HG02870 (cell line): ENCODE results near the gene RIC1.
"Not testable (repeated sequence)": the region's sequence is repeated elsewhere in the genome, so short reads cannot be mapped to it uniquely, and the experiment has no call there.

Source experiments
- ATAC-seq: cut with Tn5 transposase; IDR thresholded peaks from one replicate; pipeline ENCODE4 v1.9.1; 2021; ENCODE audit warnings: mild to moderate bottlenecking, moderate library complexity; ENCODE audit not compliant: unreplicated experiment

The RIC1 gene

DNA sequence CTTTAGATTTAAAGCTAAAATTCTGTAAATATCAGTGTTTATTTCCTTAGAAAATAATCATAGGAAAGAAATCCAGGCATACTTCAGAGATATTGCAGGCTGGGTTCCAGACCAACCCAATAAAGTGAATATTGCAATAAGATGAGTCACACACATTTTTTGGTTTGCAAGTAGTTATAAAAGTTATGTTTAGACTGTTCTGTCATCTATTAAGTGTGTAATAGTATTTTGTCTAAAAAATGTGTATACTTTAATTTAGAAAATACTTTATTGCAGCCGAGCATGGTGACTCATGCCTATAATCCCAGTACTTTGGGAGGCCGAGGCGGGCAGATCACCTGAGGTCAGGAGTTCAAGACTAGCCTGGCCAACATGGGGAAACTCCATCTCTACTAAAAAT lies 6.9 kb upstream of the RIC1 start:
- no peak for ATAC-seq

DNA sequence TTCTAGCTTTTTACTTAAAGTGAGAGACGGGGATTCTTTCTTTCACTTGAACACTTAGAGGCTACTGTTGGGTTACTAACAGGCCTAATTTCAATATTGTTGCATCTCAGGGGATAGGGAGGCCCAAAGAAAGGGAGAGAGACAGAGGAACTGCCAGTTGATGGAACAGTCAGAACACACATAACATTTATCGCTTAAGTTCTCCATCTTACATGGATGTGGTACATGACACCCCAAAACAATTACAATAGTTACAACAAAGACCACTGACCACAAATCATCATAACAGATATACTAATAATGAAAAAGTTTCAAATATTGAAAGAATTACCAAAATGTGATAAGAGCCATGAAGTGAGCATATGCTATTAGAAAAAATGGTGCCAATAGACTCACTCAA lies 4.3 kb upstream of the RIC1 start:
- ATAC-seq: no peak

DNA sequence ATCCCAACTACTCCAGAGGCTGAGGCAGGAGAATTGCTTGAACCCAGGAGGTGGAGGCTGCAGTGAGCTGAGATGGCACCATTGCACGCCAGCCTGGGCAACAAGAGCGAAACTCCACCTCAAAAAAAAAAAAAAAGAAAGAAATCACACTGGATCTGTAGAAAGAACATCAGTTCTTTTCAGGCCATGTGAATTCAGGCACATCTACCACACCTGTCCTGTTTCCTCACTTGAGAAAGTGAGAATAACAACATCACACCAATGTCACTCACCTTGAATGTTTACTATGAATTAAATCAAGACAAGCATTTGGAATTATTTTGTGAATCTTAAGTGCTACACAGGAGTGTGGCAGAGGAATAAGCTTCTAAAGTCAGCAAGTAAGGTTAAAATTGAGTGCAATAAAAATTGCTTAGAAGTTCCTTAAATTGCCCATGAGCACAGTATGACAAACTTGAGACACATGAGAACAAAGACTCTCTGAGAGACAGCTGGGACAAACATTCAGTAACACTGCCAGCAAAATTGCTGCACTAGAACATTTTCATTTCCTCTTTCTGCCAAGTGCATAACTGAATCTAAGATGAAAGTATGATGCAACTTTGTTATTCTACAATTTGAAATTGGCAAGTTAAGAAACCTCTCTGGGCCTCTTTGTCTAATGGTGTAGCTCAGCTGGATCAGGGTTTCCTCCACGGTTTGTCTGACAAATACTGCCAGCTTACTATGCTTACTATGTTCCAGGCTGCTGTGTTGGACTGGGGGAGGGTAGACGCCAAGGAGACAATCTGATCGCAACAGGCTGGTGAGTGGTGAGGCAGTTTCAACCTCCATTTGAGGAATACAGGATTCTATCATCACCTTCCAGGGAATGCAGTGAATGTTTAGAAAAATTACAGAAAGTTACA lies 1.9 kb upstream of the RIC1 start:
- ATAC-seq: peak; percentile 41

- ATAC-seq: not testable (repeated sequence)
These were observed 1.2 kb upstream of the RIC1 start for GRCh38 chr9:5627686-5628085.

- no peak for ATAC-seq
These were observed 751 bp upstream of the RIC1 start for GRCh38 chr9:5628183-5628529.

DNA sequence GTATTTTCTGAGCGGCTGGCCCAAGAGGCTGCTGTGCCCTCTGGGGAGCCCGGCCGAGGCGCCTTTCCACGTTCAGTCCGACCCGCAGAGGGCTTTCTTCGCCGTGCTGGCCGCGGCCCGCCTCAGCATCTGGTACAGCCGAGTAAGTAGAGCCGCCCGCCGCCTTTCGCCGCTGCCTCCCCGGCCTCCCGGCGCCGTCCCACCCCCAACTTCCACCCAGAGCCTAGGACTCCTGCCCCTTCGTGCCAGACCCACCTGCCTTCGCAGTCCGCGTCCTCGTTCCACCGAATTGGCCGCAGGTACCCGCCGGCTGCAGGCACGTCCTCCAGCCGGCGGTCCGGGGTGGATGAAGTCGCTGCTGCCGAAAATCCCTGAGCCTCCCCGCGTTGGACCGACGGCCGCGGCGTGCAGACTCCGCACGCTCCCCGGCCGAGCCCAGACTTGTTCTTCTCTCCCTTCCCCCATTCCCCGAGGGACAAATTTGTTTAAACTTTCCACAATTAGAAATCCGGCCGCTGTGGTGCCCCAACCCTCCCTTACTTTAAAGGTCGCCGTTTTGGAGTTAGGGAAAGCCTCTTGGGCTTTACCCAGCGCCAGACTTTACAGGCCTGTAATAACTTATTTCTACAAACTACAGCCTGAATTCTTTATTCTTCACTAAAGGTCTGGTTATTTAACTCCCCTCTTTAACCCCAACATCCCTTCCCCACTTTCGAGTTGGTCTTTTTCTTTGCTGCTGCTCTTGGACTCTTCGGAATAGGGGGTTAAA lies 589 bp downstream of the RIC1 start:
- ATAC-seq: peak; percentile 2

- no peak for ATAC-seq
These were observed 1.2 kb downstream of the RIC1 start for GRCh38 chr9:5630081-5630507.

DNA sequence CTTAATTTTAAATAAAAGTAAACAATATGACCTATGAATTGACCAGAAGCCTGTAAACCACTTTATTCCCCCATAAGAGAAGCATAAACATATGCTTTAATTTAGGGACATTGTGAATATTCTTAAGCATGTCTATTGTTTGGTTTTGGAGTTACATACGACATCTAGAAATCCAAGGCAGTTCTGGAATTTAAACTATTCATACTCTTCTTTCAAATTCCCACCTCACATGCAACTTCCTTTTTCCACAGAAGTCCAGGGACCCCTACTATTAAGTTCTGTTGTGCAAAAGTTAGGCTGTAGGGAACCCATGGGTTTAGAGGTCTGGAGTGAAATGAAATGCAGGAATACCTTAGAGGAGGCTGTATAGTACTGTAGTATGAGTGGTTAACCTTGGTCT lies 2.1 kb downstream of the RIC1 start:
- ATAC-seq: no peak

- ATAC-seq: no peak
These were observed 3.6 kb downstream of the RIC1 start for GRCh38 chr9:5632540-5632939.

DNA sequence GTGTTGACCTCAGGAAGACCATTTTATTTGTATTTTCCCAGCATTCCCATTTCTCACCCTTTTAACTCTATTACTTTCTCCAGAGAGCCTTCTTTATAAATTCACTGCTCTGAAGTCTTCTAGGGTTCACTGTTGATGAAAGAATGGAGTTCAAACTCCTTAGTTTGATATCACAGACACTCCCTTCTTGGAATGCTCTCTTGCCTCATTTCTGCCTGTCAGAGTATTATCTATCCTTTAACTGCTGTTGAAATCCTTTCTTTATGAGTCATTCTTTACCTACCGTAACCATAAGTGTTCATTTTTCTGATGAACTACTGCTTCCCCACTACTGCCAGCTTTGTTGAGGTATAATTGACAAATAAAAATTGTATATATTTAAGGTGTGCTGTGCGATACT lies 4.3 kb downstream of the RIC1 start:
- no peak for ATAC-seq

- ATAC-seq: no peak
These were observed 6.5 kb downstream of the RIC1 start for GRCh38 chr9:5635390-5635789.

GRCh38 chr9:5639816-5640215 lies 10.9 kb downstream of the RIC1 start:
- no peak for ATAC-seq

DNA sequence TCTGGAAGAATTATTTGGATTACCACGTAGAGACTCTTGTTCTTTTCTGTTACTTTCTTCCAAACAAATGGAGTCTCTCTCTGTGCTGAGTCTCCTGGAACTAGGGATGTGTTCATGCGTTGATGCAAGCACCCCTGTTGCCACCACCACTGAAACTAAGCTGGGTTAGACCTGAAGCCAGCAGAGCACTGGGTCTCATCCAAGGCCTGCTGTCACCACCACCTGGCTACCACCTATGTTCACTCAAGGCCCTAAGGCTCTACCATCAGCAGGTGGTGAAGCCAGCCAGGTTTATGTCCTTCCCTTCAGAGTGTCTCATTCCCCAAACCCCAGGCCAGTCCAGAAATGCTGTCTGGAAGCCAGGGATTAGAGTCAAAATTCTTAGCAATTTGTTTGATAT lies 13.3 kb downstream of the RIC1 start:
- ATAC-seq: no peak

- ATAC-seq: no peak
These were observed 14.2 kb downstream of the RIC1 start for GRCh38 chr9:5643005-5643624.

GRCh38 chr9:5644501-5644900 lies 15.6 kb downstream of the RIC1 start:
- ATAC-seq: no peak

DNA sequence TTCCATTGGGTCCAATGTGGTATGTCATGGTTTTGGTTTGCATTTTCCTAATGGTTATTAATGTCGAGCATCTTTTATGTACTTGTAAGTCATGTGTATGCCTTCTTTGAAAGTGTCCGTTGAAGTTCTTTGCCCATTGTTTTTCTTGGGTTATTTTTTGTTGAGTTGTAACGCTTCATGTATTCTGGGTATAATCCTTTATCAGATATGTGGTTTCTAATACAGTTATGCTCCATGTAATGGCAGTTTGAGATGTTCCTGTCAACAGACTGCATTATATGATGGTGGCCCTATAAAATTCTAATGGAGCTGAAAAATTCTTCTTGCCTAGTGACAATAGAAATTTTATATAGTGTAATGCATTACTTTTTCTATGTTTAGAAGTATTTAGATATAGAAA lies 17.2 kb downstream of the RIC1 start:
- ATAC-seq: no peak

GRCh38 chr9:5650356-5651105 lies 21.6 kb downstream of the RIC1 start:
- no peak for ATAC-seq

DNA sequence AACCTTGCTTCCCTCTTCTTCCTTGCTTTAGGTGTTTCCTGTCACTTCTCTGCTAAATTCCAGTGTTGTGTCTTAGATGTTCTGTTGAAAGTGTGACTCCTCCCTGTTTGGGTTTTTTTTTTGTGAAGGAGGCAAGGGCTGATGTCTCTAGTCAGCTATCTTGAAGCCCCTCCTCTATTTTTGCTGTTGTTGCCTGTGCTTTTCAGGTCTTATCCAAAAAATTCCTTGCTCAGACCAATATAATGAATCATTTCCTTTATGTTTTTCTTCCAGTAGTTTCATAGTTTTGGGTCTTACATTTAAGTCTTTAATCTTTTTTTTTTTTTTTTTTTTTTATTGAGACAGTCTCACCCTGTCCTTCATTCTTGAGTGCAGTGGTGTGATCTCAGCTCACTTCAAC lies 22.3 kb downstream of the RIC1 start:
- no peak for ATAC-seq

- no peak for ATAC-seq
These were observed 23.9 kb downstream of the RIC1 start for GRCh38 chr9:5652821-5653220.

GRCh38 chr9:5662804-5663203 lies 33.9 kb downstream of the RIC1 start:
- ATAC-seq: not testable (repeated sequence)

GRCh38 chr9:5665059-5665458 lies 36.2 kb downstream of the RIC1 start:
- no peak for ATAC-seq
